DMS 273 (cell line): ENCODE data around the gene AK4.
"Not testable (repeated sequence)": the region's sequence is repeated elsewhere in the genome, so short reads cannot be mapped to it uniquely, and the experiment has no call there.

Source experiments
- DNase-seq: peaks from one replicate; lab custom pipeline; 2025; ENCODE audit not compliant: unreplicated experiment; lab: John Stamatoyannopoulos, UW

AK4 gene

DNA sequence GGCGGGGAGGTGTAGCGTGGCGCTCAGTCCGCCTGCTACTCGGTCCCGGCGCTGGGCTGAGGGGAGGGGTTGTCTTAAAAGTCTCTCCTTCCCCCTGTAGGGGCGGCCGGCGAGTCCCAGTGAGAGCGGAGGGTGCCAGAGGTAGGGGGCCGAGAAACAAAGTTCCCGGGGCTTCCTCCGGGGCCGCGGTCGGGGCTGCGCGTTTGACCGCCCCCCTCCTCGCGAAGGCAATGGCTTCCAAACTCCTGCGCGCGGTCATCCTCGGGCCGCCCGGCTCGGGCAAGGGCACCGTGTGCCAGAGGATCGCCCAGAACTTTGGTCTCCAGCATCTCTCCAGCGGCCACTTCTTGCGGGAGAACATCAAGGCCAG lies at the start of gene AK4:
TSS of gene AK4 (plus strand) at position 26 of the 370 bp plus-strand sequence. CDS start at position 231, 205 bp downstream.
- not testable (repeated sequence) for DNase-seq

DNA sequence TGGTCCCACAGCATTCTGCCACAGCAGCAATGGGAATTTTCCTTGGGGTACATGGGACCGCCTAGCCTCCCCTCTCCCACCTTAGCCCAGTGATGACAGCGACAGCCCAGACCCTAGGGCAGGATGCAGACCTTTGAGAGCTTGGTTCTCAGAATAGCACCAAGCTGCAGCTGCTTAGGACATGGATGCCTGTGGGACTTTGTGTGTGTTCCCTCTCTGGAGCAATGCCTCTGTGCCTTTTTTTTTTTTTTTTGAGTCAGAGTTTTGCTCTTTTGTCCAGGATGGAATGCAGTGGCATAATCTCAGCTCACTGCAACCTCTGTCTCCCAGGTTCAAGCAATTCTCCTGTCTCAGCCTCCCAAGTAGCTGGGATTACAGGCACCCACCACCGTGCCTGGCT lies 44.2 kb upstream of the AK4 start:
- no peak for DNase-seq

DNA sequence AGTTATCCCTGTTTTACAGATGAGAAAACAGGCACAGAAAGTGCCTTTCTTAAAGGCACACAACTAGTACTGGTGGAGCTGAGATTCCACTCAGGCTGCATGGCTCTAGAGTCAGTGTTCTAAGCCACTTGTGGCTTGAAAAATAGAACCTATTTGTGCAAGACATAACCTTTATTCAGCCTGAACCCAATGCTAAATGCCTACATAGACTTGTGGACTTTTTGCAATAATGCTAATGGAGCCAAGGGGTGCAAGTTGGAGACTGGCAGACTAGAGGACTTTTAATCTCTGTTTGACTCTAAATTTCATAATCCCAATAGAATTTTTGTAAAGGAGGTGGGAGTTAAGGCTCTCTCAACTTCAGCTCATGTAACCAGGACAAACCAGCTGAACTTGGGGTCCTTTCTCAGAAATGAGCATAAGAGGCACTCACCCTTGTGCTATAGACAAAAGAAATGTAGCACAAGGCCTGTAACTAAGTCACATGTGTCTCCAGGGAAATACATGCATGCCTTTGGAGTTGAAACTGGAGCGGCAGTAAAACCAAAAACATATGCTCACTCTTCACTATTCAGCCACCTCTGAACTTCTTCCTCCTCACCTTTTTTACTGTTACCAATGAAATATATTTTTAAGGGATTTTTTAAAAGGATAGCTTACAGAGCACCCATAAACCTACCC lies 43.0 kb upstream of the AK4 start:
- DNase-seq = peak; percentile 62

DNA sequence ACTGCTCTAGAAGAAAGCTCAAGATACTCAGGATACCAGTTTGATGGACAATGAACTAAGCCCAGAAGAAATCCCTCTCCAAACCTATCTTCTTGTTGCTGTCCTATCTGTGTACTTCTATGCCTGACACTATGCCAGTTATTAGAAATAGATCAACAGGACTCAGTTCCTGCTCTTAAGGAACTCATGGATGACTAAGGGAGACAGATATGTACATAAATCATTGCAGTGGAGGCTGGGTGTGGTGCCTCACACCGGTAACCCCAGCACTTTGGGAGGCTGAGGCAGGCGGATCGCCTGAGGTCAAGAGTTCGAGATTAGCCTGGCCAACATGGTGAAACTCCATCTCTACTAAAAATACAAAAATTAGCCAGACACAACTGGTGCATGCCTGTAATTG lies 42.4 kb upstream of the AK4 start:
- DNase-seq = no peak

DNA sequence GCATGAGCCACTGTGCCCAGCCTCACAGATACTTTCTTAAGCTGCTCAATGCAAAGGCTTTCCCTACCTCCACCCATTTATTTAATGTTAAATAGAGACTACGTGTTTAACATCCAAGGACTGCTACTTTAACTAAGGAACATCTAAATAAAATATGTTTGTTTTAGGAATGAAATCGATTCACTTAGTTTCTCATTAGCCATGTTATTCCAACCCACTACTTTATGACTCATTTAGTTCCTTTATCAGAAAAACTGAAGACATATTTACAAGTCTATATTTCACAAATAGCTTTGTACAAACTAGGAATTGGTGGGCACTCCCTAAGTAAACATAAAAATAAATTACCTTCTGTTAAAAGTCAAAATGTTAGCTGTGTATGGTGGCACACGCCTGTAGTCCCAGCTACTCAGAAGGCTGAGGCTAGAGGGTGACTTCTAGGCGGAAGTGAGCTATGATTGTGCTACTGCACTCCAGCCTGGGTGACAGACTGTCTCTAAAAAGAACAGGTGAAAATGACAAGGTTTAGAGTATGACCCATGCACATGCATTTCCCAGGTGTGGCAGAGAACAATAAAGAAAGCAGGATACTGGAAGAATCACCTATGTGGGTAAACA lies 39.9 kb upstream of the AK4 start:
- DNase-seq = no peak

DNA sequence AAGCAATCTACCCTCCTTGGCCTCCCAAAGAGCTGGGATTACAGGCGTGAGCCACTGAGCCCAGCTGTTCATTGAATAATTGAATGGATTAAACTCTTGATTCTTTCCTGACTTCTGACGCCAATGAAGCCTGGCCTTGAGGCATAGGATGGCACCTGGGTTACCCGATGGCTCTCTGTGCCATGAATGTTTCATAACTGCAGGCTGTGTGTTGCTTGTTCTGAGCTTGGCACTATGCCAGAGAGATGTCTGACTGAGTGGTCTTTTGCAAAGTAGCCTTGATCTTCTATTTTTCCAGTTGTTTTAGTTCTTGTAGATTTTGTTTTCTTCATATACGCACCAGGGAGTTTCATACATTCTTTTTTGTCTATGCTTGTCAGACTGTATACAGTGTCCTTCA lies 38.5 kb upstream of the AK4 start:
- DNase-seq = peak; percentile 21

DNA sequence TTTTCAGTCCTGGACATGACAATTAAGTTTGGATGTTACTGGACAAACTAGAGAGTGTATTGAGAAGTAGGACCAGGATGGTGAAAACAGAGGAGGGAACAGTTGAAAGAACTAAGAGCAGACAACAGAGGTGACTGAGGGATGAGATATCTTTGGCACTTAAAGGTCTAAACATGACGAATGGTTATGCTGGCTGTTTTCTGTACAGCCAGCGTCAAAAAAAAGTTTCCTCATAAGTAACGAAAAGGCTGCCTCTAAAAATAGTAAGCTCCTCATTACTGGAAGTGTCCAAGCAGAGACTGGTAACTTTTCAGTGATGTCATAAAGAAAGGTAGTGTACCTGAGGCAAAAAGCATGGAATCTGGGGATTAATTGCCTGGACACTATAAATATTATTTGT lies 35.2 kb upstream of the AK4 start:
- DNase-seq = peak; percentile 15

DNA sequence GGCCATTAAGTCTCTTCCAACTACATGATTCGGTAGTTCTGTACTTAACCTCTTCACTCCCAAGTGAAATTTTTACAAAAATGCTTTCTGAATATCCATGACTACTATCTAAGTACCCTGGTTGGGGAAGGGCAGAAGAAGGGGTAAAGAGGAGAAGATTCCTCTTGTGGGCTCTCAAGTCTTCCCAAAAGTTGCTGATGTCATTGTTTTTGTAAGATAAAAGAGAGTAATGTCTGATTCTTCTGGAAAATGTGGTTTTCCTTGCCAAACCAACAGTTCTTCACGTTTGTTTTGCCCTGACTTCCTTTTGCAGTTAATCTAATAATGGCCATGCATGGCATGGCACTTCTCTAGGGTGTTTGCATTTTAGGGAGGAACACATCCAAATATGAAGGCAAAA lies 34.7 kb upstream of the AK4 start:
- no peak for DNase-seq

DNA sequence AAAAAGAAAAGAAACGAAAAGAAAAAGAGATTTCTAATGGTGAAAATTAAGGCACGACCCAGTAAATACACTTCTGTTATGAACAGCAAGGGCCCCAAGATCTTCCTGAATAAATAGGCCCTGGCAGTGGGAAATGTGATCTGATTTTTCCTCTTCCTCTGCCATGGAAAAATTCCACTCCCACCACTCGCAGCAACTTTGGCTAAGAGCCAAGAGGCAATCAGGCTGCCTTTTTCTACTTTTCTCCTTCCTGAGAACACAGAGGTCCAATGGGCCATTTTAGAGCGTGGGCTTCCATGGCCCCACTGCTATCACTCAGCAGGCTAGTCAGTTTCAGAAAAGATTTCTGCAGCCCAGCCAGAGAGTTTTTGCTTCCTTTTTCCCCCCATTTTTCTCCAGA lies 33.7 kb upstream of the AK4 start:
- DNase-seq = peak; percentile 75

DNA sequence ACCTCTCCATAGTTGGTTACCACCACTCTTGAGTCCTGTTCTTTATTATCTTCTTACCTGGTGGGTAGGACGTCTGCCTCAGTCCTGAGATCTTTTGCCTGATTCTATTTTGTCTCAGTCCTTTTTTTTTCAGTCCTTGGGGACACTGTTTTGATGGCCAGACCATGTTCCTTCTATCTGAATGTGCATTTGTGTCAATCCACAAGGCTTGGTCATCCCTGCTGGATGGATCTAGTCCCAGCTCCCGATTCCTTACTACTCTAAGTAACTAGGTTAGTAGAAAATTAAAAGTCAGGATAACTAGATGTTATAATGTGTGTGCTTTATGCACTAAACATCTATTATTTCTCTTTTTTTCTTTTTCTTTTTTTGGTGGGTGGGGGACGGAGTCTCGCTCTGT lies 28.1 kb upstream of the AK4 start:
- no peak for DNase-seq

DNA sequence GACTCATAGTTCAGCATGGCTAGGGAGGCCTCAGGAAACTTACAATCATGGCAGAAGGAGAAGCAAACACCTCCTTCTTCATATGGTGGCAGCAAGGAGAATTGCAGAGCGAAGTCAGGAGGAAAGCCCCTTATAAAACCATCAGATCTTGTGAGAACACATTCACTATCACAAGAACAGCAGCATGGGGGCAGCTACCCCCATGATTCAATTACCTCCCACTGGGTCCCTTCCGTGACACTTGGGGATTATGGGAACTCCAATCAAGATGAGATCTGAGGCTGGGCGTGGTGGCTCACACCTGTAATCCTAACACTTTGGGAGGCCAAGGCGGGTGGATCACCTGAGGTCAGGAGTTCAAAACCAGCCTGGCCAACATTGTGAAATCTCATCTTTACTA lies 18.9 kb upstream of the AK4 start:
- not testable (repeated sequence) for DNase-seq

DNA sequence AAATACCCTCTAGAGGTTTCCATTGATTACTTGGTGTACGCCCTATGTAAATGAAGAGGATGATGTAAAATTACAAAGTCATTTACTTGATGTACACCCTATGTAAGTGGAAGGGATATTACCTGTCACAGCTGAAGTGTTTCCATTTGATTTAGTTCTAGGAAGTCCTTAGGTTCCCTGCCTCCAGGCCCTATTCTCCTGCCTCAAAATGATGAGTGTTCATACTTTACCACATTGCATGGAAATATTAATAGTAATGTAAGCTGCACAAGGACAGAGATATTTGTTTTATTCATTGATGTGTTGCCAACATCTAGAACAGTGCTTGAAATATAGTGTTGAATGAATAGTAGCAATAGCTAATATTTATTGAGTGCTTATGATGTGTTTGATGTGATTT lies 9.5 kb upstream of the AK4 start:
- DNase-seq = no peak

DNA sequence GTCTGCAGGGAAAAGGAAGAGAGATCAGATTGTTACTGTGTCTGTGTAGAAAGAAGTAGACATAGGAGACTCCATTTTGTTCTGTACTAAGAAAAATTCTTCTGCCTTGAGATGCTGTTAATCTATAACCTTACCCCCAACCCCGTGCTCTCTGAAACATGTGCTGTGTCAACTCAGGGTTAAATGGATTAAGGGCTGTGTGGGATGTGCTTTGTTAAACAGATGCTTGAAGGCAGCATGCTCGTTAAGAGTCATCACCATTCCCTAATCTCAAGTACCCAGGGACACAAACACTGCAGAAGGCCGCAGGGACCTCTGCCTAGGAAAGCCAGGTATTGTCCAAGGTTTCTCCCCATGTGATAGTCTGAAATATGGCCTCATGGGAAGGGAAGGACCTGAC lies 8.2 kb upstream of the AK4 start:
- not testable (repeated sequence) for DNase-seq

DNA sequence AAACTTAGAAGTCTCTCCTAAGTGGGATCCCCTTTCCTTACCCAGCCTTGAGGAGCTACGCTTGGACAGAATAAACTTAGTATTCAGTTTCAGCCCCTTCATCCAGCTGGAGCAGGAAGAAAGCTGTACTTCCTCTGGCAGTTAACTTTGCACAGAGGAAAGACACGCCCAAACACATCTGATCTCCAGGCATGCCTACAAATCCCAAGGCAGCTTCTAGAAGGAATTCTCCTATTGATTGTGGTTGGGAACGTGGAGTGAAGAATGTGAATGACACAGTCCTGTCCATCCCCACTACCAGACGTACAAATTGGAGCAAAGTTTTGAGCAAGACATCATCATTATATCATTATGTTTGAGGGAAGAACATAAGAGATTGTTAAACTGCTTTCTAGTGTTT lies 6.6 kb upstream of the AK4 start:
- peak; percentile 27 for DNase-seq

DNA sequence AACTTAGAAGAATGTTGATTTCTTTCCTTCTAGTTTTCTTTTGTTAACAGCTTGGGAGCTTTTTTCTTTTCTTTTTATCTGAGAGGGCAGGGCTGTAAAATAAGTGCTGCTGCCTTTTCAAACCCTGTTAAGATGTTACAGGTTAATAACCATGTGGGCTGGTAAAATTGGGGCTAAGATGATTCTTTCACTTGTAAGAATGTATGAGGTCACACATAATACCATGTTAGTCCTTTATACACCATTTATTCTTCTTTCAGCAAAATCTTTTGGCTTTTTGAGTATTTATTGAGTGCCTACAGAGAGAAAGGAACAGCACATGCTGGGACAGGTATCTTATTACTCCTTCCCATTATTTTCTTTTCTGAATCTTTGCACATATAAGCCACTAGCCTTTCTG lies 6.1 kb upstream of the AK4 start:
- DNase-seq = no peak

DNA sequence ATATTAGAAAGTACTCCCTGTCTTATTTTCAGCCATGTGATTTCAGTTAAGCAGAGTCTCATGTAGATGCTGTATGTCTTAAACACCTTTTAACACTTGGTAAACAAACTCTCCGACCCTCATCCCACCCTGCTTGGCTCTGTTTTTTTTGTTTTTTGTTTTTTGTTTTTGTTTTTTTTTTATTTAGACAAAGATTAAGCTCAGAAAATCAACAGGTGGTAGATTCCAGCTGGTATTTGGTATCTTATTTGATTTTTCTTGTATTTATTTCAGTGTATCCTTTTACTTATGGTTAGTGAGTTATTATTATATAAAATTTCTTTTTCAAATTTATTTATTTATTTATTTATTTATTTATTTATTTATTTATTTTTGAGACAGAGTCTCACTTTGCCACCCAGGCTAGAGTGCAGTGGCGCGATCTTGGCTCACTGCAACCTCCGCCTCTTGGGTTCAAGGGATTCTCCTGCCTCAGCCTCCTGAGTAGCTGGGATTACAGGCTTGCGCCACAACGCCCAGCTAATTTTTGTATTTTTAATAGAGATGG lies 4.8 kb upstream of the AK4 start:
- DNase-seq = not testable (repeated sequence)

DNA sequence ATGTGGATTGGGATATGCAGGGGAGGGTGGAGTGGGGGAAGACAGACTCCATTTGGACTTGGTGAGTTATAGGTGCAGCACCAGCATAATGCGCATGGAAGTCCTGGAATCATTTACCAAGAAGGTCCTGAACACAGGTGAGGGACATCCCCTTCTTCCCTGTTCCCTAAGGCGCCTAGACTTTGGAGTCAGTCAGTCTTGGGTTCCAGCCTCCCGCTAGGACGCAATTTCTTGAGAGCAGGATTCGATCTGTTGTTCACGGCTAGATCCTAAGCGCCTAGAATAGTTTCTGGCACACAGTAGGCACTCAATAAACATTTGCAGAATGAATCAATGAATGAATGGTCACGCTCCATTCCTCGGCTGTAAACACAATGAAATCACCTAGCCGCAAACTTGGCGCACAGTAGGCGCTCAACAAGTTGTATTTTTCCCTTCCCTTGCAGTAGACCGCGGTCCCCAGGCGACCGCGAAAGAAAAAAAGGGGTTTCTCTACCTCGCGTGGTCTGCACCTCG lies 1.0 kb upstream of the AK4 start:
- DNase-seq = no peak

DNA sequence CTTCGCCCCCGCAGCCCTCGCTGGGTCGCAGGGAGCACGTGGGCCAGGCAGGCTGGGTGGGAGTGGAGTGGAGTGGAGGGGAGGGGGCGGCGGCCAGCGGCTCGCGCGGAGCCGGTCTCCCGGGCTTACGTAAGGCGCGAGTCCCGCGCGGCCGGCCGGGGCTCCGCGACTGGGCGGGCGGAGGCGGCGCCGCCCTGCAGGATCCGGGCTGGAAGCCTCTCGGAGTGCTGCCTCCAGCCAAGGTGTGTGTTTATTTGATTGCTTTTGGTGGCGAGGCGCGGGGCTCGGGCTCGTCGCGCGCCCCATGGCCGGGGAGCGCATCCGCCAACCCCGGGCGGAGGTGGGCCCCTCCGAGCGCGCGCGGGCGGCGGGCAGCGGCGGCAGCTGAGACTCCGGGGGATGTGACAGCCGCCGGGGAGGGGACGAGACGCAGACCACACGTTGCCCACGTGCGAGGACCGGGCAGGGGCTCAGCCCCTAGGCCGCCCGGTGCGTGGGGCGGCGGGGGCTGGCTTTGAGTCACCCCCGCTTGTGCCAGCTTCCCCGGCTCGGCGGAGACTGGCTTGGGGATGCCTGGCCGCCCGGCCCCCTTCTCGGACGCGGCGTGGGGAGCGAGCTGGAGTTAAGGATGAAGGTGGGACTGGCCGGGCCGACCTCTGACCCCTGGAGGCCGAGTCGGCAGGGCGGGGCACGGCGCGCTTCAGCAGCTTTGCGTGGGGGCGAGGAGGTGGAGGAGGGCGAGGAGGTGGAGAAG lies 402 bp upstream of the AK4 start:
- DNase-seq = peak; percentile 78

DNA sequence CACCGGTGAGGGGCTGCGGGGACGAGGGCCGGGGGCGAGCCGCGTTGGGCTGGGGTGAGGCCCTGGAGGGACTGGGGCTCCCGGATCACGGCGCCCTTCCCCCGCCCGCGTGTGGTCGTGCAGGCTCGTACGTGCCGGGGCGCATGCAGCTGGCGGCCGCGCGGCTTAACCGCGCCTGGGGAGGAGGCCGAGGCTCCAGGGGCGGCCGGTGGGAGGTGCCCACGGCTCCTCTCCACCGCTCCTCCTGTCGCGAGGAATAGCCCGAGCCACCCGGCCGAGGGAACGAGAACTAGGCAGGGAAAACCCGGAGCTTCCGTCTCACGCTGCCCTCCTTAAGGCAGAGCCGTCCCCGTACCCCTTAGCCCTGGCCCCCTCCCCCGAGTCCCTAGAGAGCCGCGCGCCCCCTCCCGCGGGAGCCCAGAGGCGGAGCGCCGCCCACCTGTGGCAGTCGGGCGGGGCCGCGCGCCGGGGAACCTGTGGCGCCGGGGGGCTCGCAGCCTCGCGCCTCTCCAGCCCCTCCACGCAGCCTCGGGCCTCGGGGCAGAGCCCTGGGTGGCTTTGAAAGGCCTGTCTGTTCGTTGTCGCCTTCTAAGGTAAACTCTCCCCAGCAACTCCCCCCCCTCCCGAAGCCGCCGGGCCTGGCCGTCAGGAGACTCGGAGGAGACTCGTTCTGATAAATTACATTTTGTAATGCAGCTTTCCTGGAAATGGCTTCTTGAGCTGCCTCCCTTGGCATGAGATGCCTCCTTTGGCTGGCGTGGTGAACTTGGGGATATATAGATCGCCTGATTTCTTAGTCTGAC lies 746 bp downstream of the AK4 start:
- peak; percentile 85 for DNase-seq

DNA sequence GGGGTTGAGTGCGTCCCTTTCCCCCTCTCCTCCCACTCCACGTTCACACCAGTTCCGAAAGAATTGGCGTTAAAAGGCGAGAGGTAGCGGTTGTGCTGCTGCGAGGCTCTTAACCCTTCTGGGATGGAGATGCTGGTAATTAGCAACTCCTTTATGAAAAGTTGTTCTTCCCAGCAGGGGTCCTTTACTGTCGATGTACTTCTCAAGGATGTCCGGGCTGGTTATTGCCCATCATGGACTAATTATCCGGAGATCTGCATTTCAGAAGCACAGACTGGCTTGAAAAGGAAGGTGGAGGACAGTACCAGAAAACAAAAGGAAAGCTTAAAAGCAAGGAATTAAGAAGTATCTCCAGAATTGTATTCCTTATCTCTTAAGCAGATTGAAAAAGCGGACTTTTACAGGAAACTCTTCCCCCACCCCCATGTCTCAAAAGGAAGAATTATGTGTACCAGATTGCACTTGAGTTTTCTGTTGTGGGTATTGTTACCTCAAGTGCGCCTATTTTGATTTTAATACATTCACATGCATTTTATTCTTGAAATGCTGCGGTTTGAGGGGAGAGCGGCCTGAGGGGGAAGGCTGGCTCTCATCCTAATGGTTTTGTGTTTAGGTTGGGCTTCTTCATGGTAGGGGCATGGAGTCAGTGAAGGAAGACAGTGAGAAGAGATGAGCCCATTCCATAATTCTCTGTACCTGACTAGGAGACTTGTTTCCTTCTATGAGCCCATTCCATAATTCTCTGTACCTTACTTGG lies 1.5 kb downstream of the AK4 start:
- DNase-seq = peak; percentile 78
